Right lobe of liver (tissue), 4 donors: ENCODE measurements around the gene FER.

Experiments
- POLR2A ChIP-seq: fragments of 450-650 bp; IDR thresholded peaks from one replicate; pipeline ENCODE4 v1.6.1; 2017; ENCODE audit warnings: antibody characterized with exemption, mild to moderate bottlenecking
- TF ChIP-seq, protein P1 (sequence below), 4 donors: fragments of 200-600 bp in 3 of 4; fragments of 450-650 bp in 1 of 4; IDR thresholded peaks; one replicate each; pipeline versions ENCODE4 v1.5.1 to v1.8.0; 2016 to 2022; ENCODE audit warnings: antibody characterized with exemption in 4 of 4, mild to moderate bottlenecking in 2 of 4
- donor health status: DM: no; HTN: no; CAD: no.
- donor health status: DM: no; HTN: no; CAD: no.
- donor health status: DM: no; HTN: yes; CAD: no.

DNA sequence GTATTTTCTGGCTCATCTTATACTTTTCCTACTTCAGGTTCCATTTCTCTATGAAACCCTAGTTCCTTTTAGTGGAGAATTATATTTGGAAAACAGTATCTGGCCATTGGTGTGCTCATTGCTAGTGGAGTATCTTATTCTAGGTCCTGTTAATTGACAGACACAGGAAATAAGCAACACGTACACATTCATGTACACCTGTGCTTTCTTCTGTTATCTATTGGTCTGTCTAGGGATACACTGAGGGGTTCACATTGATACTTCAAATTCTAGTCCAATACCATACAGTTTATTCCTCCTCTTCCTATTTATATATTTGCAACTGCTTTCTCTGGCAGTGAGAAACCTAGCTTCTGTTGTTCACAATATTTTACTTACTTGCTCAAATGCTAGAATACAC, 110.2 kb downstream of the FER start:
- TF ChIP-seq, protein P1, sequence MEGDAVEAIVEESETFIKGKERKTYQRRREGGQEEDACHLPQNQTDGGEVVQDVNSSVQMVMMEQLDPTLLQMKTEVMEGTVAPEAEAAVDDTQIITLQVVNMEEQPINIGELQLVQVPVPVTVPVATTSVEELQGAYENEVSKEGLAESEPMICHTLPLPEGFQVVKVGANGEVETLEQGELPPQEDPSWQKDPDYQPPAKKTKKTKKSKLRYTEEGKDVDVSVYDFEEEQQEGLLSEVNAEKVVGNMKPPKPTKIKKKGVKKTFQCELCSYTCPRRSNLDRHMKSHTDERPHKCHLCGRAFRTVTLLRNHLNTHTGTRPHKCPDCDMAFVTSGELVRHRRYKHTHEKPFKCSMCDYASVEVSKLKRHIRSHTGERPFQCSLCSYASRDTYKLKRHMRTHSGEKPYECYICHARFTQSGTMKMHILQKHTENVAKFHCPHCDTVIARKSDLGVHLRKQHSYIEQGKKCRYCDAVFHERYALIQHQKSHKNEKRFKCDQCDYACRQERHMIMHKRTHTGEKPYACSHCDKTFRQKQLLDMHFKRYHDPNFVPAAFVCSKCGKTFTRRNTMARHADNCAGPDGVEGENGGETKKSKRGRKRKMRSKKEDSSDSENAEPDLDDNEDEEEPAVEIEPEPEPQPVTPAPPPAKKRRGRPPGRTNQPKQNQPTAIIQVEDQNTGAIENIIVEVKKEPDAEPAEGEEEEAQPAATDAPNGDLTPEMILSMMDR (IDR thresholded peaks at IDR 0.05), result no peak
- TF ChIP-seq POLR2A, result no peak
